ENCODE data around the gene CCDC61. TPM values are rescaled to one million over a fixed set of nuclear protein-coding genes. Genes with fewer than 3 reads are reported as not detected.

CCDC61 gene
- total RNA-seq, 1 donor from 2014 or later, result 7.3 TPM

DNA sequence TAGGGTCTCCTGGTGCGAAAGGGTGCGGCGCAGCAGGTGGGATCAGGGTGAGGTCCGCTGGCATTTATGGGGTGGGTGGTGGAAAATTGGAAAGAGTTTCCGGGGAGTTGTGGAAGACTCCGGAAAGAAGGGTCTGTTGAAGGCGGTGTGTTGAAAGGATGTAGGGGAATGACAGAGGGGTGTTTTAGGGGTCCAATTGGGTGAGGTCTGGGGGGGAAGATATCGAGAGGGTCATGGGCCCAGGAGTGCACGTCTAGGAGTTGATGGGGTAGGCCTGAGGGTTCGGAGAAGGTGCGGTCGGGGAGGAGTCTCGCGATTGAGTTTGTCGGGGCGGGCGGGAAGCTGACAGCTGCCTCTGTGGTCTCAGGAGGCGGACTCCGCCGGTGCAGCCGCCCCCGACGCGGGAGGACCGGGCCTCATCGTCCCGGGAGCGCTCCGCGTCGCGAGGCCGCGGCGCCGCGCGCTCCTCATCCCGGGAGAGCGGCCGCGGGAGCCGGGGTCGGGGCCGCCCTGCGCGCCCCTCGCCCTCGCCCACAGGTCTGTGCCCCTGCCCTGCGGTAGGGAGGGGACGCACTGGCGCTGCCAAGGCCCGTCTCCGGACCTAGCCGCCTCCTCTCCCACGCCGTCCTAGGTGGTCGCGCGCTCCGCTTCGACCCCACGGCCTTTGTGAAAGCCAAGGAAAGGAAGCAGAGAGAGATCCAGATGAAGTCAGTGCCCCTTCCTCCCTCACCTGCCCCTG, 20.6 kb downstream of the CCDC61 start:
- DNase-seq (ENCODE audit: low read depth, low spot score), result no peak

DNA sequence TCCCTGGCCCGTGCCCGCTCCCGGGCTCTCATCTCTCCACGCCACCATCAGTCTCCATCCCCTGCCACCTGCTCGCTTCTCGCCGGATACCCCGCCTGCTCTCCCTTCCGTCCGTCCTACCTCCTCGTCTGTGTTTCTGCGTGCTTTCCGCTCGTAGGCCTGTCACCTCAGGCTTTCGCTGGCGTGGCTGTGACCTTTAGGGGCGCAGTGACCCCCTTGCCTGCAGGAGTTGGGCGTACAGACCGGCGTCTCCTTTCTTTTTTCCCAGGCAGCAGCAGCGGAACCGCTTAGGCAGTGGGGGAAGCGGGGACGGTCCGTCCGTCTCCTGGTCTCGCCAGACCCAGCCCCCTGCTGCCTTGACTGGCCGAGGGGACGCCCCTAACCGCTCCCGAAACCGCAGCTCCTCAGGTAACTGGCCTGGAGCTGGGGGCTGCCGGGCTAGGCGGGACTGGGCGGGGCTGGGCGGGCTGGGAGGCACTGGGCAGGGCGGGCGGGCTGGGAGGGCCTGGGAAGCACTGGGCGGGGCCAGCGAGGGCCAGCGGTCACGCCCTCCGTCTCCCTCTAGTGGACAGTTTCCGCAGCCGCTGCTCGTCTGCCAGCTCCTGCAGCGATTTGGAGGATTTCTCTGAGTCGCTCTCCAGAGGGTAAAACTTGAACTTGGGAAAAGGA, 21.3 kb downstream of the CCDC61 start:
- peak; percentile 20 for DNase-seq (ENCODE audit: low read depth, low spot score)

DNA sequence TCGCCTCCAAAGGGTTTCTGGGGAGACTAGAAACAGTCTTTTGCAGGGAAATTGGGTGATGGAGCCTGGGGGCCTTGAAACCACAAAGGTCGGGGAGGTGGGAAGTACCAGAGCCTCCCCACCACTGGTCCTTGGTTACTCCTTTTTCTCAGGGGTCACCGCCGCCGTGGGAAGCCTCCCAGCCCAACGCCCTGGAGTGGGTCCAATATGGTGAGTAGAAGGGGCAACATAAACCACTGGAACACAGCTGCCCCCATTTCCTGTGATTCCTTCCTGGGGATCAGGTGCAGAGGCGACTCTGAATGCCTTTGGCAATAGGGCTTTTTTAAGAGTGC, 21.8 kb downstream of the CCDC61 start:
- no peak for DNase-seq (ENCODE audit: low read depth, low spot score)

DNA sequence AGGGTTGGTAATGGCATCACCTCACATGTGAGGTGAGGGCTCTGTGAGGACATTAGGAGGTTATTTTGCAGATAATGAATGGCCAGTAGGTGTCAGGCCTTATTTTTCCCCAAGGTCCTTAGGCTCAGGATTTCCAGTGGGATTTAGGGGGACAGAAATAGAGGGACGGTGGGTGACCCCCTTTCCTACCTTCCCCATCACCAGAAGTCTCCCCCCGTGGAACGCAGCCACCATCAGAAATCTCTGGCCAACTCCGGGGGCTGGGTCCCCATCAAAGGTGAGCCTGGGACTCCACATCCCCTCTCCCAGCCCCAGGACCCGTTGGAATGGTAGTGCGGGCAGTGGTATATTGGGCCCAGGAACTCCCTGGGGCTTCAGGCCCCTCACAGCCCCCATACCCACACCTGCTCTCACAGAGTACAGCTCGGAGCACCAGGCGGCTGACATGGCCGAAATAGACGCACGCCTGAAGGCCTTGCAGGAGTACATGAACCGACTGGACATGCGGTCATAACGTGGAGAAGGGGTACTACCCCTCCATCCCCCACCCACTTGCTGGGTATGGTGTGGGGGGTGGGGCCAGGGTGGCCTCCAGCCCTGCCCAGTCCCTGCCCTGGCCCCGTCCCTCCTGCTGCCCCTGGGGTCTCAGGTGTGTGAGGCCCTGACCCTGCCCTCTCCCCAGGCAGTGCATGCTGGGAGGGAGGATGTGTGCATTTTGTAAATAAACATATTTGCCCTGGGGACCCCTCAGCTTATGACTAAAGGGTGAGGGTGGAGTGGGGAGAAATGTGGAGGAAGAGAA, 22.8 kb downstream of the CCDC61 start:
- DNase-seq (ENCODE audit: low read depth, low spot score), result no peak

DNA sequence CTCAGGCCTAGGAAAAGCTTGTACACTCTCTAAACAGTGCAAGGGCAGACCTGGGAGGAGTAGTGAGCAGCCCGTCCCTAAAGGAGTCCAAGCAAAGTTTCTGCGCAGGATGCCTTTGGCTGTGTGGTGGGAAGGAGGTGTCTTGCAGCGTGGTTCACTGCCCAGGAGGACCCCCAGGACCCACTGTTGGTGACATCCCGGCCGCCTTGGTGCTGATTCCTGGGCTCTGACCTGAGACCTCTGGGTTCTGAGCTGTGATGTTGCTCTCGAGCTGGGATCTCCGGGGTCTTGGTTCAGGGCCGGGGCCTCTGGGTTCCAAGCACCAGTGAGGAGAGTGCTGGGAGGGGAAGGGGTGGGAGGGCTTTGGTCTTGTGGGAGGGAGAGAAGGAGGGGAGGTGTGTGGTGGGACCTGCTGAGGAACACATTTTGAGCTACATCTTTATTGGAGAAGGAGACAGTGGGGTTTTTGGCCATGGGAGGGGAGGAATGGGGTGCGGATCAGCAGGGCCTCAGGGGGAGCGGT, 23.5 kb downstream of the CCDC61 start:
- no peak for DNase-seq (ENCODE audit: low read depth, low spot score)

DNA sequence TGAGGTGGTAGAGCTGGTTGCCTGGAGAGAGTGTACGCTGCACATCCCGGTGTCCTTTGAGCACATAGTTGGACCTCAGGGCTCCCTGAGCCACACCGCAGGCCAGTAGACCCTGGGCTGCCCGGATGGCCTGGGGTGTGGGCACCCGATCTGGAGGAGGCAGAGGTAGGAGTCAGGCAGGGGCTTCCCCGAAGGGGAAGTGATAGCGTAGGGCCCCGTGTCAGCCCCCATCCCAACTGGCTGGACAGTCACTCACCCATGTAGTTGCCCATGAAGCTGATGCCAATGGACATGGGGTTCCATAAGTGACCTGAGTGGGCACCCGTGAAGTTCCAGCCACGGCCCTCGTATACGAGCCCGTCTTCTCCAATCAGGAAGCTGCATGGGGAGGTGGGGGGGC, 24.0 kb downstream of the CCDC61 start:
- DNase-seq (ENCODE audit: low read depth, low spot score), result no peak

DNA sequence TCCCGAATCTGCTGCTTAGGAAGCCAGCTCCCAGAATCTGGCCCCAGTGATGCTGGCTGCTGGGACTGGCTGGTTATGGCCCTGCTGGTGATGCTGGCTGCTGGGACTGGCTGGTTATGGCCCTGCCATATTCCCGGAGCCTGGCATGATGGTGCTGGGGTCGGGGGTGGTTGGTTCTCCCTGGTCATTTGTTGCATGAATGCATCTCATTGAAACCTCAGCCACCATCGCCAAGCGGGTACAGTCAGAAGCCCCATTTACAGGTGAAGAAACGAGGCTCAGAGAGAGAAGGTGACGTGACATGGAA, 25.5 kb downstream of the CCDC61 start:
- DNase-seq (ENCODE audit: low read depth, low spot score), result no peak

DNA sequence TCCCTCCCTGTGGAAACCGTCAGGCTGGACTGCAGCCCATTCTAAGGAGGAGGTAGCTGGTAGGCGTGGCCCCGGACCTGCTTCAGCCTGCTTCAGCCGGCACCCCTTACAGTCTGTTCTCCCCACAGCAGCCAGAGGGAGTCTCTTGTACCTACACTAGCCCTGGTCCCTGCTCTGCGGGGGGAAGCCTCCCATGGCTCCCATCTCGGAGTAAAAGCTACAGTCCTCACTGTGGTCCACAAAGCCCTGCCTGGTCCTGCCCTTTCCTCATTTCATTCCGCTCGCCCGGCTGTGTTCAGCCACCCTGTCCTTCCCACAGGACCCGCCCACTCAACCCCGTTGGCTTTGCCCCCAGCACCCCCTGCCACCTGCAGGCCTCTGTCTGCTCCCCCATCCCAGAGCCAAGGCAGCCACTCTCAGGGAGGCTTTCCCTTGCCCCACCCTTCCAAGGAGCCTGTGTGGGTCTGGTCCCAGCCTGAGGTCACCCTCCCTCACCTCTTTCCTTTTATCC, 26.3 kb downstream of the CCDC61 start:
- no peak for DNase-seq (ENCODE audit: low read depth, low spot score)

DNA sequence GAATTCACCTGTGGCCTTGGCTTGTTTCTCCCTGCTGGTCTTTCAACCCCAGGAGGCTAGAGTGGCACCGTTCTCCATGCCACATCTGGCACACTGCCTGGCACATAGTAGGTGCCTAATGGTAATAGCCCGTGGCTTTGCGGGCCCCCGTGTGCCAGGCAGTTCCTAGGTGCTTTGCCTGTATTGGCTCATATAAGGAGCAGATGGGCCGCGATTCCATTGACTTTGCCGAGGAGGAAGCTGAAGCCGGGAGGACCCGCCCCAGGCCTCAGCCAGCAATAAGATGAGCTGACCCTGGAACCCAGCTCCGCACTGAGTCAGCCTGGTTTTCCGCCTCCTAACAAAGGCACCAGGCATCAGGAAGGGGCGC, 26.8 kb downstream of the CCDC61 start:
- no peak for DNase-seq (ENCODE audit: low read depth, low spot score)

DNA sequence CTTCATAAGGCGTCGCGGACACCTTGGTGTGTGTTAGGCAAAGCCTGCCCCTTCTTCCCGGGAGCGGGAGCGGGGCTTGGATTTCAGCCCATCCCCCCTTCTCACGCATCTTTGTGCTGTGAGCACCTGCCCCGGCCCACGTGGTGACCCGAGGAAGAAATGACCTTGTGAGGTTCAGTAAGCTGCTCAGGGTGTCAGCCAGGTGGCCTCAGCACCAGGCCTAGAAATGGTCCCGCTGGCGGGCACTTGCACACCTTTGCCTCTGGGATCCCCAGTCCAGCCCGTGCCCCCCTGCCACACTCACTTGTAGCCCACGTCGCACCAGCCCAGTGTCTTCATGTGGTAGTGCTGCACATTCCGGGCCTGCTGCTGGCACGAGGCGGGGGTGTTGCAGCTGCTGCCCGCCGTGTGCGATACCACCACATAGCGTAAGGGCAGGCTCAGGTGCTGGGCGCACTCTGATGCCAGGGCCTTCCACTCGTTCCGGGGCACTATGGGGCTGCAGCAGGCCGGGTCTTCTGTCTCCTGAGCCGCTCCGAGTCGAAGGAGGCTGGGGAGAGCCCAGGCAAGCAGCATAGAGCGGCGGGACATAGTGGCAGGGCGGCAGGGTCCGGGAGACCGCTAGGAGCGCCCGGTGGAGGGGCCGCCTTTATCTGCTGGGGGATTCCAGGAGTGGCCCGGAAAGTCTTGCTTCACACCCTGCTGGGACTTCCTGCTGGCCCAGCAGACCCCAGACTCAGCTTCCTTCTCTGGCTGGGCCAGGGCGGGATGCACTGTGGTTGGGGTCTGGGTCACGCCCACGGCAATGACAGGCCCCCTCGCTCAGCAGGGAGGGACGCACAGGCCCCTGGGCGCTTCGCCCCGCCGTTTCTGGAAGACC, 27.4 kb downstream of the CCDC61 start, which contains the start of gene PGLYRP1:
Gene PGLYRP1, minus strand, starts transcription at position 623 of the 880 bp plus-strand sequence. Its CDS starts 32 bp downstream, at position 591.
- DNase-seq (ENCODE audit: low read depth, low spot score), result no peak

DNA sequence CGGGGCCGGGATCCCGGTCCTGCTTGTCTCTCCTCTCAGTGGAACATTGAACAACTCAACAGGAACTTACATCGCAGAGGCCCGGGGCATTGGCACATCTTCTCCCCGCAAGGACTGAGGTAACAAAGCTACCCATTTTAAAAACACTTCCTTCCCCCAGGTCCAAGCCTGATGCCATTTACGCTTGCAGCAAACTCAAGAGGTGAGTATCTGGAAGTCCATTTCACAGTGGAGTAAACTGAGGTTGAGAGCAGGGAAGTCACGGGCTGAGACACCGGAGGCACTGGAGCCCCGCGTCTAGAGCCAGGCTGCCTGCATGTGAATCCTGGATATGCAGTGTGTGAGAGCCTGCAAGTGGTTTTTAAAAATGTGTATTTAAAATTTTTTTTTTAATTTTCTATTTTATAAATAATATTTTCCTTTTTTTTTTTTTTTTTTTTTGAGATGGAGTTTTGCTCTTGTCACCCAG, 28.1 kb downstream of the CCDC61 start:
- DNase-seq (ENCODE audit: low read depth, low spot score), result no peak

DNA sequence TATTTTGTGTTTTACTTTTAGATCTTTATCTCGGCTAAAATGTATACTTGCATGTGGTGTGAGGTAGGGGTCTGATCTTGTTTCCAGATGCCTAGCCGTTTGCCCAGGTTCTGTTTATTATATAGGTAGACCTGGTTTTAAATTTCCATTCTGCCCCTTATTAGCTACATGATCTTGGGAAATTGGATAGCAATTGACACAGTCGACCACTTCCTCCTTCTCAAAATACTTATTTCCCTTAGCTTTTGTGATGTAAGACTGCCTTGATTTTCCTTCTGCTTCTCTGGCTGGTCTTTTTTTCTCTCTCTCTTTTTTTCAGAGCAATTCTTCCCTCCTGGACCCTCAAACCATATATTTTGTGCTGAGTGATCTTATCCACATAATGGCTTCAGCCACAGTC, 30.6 kb downstream of the CCDC61 start:
- DNase-seq (ENCODE audit: low read depth, low spot score), result no peak

DNA sequence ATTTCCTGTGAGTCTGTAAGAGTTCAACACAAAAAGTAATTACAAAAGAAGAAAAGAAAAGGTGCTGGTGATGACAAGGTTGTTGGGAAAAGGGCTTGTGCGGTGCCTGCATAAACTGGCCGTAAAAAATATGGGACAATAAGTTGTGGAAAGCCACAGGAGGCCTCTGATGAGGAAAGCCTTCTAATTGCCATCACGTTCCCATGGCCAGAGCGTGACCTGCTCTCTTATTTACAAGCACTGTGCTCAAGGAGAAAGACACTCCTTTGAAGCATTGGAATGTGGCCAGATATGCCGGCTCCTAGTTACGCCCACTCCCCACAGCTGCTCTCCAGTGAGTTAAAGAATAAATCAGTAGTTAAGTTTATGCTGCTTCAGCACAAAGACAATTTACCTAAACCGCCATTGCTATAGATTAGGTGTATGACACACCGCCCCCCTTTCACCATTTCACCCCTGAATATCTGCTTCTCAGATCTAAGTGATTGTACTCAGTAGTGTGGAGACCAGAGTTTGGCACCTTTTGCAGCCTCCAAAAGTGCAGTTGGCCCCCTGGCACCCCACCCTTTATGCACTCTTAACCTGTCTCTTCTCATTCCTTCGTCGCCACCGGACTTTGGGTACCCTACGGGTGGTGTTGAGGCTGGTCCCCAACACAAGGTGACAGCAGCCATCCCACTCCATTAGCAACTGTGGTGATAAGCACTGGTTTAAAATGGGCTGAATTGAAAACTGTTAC, 35.7 kb downstream of the CCDC61 start:
- DNase-seq (ENCODE audit: low read depth, low spot score), result no peak

DNA sequence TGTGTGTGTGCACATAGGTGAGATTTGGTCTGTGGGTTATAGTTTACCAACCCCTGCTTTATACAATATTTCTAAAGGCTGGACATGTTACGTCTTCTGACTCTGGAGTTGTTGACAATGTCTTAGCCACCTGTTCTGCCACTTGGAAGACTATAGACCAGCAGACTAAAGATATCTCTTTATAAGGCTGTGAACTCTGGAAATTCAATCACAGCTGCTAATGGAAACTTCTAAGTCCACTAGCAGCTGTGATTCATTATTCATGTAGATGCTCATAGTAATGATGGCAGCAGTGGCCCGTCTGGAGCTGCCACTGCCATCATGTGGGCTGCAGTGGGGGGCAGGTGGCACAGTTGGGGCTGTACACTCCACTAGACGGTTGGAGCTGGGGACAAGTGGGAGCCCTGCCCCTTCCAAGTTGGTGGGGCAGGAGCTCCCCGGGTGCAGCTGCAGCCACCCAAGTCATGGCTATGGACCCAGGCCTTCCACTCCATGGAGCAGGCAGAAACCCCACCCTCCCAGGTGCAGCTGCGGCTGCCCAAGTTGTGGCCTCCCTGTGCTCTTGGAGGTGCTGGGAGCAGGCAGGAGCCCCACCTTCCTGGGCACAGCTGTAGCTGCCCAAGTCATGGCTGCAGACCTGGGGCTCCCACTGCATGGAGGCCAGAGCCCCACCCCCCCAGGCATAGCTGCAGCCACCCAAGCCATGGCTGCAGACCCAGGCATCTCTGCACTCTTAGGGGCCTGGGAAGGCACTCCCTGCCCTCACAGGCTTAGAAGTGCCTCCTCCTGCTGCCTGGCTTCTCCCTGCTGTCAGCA, 36.7 kb downstream of the CCDC61 start:
- no peak for DNase-seq (ENCODE audit: low read depth, low spot score)

DNA sequence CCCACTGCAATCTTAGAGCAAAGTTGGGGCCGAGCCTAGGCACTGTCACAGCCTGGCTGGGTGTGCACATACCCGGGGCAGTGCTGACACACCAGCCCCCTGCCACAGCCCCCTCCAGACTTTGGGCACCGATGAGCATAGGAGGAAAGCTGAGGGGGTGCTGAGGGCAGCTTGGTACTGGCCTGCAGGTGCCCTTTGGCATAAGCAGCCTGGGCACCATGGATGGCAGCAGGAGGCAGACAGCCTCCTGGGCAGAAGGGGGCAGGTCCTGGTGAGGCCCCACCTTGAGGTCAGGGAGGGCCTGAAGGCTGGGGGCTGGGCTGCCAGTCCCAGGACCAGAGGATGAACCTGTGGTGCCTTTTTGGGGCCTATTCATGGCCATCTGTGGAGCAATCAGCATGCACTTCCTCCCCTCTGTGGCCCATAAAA, 37.3 kb downstream of the CCDC61 start:
- no peak for DNase-seq (ENCODE audit: low read depth, low spot score)

DNA sequence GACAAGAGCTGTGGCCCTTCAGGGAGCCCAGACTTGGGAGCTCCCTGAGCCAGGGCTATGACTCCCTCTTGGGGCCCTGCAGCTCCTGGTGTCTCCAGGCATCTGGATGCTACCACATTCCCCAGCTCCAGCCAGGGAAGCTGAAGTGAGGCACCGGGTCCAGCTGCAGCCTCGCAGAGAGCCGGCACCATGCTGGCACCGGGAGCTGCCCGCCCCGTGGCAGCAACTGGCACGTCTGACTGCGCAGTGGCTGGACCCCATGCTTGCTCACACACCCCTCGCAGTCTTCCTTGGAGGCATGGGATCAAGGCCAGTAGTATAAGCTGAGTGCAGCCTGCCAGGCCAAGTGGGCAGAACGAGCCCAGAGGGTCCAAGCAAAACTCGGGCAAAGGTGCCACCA, 38.1 kb downstream of the CCDC61 start:
- DNase-seq (ENCODE audit: low read depth, low spot score), result no peak

DNA sequence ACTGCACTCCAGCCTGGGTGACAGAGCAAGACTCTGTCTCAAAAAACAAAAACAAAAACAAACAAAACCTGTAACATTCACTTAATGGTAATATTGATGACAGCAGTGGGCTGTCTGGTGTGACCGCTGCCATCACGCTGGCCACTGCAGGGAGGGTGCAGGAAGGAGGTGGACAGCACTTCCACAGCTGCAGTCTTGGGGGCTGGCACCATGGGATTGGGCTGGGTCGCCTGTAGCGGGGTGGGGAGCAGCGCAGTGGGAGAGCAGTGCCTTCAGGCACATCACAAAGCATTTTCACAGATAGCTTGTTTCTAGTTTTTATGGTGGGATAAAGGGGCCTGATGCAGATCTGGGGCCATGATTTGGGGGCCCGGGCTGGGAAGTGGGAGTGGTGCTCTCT, 40.3 kb downstream of the CCDC61 start:
- no peak for DNase-seq (ENCODE audit: low read depth, low spot score)

DNA sequence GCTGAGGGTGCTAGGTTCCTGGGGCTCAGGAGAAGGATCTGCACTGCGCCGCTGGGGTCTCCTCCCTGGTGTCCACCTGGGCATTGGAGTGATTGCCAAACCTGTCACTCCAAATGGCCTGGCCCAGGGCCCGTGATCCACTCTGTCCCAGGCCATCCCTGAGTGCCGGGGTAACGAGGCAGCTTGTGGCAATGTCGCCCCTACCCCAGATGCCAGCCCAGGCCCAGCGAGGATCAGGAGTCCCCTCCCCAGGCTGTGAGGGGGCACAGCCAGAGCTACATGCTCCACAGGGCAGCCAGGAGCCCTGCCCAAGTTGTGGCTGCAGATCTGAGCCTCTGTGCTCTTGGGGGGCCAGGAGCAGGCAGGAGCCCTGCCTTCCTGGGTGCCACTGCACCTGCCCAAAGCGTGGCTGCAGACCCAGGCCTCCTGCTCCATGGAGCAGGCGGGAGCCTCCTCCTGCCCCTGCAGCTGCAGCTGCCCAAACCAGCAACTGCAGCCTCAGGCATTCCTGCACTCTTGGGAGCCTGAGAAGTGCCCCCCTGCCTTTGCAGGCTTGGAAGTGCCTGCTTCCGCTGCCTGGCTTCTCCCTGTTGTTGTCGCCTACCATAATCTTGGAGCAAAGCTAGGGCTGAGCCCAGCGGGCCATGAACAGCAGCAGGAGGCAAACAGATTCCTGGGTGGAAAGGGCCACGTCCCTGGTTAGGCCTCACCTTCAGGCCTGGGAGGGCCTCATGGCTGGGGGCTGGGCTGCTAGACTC, 40.9 kb downstream of the CCDC61 start:
- DNase-seq (ENCODE audit: low read depth, low spot score), result no peak

DNA sequence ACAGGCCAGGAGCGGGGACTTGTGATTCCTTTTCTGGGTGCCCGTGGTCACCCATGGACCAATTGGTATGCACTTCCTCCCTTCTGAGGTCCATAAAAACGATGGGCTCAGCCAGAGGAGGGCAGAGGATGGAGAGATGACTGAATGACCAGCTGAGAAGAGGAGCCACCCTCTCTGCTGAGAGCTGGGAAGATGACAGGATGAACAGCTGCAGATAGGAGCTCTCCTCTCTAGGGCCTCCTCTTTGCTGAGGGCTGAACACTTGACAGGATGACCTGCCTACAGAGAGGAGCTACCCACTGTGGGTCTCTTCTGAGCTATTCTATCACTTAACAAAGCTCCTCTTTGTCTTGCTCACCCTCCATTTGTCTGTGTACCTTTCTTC, 41.5 kb downstream of the CCDC61 start:
- no peak for DNase-seq (ENCODE audit: low read depth, low spot score)
